ENCODE data around the gene SNRPD1.

GRCh38 chr18:21575656-21576055 lies 36.5 kb upstream of the SNRPD1 start:
- no peak for TF ChIP-seq CTCF (IDR thresholded peaks at IDR 0.05)
- no peak for TF ChIP-seq POLR2A (IDR thresholded peaks at IDR 0.05)
